ENCODE results near the gene ABCA8.

ABCA8 gene

GRCh38 chr17:68868708-68869107, 86.5 kb downstream of the ABCA8 start:
- no peak for DNase-seq

DNA sequence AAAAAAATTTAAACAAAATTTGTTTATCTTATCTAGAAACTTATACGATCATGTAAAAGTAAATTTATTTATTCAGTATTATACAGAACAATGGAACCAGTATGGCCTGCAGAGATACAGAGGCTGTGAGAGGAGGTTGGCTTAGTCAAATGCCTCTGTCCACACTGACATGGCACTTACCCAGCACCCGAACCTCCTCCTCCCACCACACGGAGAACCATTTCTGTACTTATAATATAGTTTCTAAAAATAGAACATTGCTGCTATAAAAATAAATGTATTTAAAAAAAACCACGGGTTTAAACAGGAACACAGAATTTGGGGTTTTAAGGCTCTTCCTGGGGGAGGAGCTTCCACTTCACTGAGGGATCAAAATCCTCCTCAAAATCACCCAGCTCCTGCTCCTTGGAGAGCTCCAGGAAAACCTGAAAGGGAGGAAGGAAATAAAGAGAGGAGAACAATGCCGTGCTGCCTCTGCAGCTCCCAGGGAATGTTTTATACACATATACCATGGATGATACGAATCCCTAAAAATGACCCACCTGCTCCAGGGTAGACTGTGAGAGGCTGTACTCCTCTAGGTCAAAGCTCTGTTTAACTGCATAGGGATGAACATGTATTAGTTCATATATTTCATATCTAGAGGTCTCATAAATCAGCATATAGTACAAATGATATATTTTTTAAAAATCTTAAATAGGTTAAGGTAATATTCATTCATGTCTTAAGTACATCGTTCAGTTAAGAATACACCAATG, 87.3 kb downstream of the ABCA8 start:
- no peak for DNase-seq

GRCh38 chr17:68865584-68865983, 89.6 kb downstream of the ABCA8 start:
- no peak for DNase-seq

GRCh38 chr17:68863091-68863652, 92.0 kb downstream of the ABCA8 start:
- DNase-seq = no peak

- no peak for DNase-seq
Observed at GRCh38 chr17:68861602-68862001, 93.6 kb downstream of the ABCA8 start.

DNA sequence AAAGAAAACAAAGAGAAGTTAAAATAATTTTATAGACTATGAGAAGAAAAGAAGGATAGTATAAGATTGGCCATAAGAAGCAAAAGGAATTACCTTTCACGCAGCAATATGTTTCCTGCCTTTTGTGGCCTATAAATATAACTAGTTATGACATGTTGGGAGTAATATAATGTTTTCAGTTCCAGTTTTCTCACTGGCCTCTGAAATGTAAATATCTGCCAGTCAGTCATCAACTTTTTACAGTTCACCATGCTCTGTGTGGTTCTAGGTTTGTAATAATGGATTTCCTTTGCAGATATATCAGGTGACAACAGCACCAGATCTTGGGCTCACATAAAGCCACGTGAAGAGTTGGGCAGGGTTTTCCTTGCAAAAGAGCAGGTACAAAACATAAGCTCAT, 94.3 kb downstream of the ABCA8 start:
- no peak for DNase-seq

DNA sequence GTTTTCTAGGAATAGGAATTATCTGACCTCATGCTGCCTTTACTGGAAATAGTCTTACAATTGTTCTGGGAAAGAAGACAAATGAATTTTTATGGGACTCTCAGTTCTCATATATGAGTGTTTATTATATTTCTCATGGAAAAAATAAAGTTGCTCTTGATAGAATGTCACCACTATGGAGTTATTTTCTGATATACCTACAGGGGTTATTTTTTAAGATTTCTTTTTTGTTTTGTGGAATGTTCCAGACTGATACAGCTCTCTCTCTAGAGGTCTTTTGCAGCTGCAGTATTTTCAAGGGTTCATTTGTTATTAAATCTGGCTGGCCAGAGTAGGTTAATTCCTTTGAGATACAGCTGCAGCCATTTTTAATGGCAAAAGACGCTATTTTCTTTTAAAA, 100.7 kb downstream of the ABCA8 start:
- no peak for DNase-seq

GRCh38 chr17:68853439-68853838, 101.8 kb downstream of the ABCA8 start:
- no peak for DNase-seq

DNA sequence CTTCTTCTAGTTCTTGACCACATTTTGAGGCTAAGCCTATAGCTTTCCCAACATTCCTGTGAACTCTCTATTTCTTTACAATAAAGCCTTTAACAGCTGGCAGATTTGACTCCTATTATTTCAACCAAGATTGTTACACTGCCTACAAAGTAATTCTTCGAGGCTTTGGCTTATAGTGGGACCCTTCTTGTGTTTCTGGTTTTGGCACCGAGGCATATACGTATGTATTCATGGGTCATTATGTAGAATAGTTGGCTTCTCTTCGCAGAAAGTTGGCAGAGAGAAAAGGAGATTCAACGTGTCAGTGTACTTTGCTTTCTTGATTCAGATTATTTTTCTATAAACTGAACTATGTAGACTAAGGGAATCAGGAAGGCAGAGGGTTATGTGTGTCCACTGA, 102.2 kb downstream of the ABCA8 start:
- DNase-seq = no peak

GRCh38 chr17:68851890-68852289, 103.3 kb downstream of the ABCA8 start:
- no peak for DNase-seq

GRCh38 chr17:68850749-68851510, 104.3 kb downstream of the ABCA8 start:
- no peak for DNase-seq

DNA sequence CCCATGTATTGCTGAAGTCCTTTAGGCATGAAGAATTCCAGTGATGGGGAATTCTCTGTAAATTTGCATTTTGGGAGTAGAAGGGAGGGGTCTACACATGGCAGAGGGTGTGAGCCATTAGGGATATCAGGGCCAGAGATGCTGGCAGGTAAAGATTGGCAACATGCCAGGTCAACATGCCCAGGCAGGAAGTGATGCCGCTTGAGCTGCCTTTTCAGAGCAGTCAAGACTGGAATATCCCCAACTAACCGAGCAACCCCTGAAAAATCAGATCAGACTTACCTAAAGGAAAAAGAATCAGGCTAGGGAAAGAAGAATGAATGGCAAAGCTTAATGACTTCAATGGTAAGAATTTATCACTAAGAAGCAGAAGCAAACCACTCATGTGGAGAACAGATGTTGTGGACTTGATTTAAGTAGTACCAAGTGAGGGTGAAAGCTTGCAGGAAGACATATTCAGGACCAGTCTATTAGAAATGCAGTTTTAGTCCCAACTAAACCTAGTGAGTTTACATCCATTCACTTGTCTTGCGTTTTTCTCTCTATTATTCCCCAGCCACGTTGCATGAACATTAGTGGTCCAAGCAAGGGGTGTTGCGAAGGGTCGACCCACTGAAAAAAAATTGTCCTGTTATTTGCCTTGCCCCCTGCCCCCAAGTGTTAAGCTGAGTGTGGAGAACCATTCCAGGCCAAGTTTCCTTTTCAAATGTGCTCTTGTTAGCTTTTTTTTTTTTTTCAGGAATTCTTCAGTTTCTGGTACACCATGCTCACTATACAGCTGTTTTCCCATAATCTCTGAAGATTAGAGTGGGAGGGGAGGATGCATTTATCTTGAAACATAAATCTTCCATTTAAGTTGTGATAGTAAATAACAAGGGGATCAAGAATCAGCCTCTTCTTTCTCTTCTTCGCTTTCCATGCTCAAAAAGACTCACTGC, 105.2 kb downstream of the ABCA8 start:
- DNase-seq = no peak

DNA sequence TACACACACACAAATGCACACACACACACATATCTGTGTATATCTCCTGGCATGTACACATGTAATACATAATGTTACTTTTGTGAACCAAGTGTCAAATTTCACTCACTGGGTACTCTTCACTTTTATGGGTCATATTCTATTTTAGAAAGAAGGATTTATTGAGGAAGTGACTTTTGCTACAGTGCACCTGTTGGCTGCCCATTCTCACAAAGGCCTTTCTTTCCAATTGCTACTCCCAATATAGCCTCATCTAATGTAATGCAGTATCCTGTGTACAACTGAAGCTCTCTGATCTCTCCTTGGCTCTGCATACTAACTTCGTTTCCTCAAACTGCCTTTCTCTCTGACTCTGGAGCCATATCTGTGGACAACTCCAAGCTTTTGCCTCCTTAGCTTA, 107.5 kb downstream of the ABCA8 start:
- DNase-seq = no peak

DNA sequence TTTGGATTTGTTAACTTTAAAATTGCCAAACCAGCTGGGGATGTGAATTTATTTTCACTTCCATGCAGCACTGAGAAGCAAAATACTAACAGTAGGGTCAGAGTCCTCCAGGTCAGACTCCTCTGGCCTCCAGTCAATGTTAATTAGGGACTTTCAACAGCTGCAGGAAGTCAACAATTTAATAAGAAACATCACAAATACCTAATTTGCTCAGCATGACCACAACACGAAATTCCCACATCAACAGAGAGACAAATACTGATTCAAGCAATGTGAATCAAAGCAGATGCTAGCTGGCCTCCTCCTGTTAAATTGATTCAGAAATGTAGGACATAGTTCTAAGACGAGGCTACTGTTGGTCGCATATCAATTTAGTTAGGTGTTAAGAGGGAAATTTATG, 111.7 kb downstream of the ABCA8 start:
- DNase-seq = no peak

- DNase-seq = no peak
Observed at GRCh38 chr17:68840073-68840472, 115.1 kb downstream of the ABCA8 start.

- DNase-seq = no peak
Observed at GRCh38 chr17:68835071-68835470, 120.1 kb downstream of the ABCA8 start.

DNA sequence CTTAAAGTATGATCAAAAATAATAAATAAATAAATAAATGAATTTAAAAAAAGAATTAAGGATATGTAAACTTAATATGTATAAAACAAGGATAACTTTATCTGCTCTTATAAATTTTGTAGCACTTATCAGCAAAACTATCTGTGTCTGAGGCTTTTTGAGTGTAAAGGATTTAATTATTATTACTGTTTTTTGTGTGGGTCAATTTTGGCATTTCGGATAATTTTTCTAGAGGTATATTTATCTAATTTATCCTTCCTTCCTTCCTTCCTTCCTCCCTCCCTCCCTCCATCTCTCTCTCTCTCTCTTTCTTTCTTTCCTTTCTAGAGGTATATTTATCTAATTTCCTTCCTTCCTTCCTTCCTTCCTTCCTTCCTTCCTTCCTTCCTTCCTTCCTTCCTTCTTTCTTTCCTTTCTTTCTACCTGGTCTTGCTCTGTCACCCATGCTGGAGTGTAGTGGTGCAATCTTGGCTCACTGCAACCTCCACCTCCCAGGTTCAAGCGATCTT, 120.8 kb downstream of the ABCA8 start:
- DNase-seq = no peak

GRCh38 chr17:68832109-68832802, 122.9 kb downstream of the ABCA8 start:
- DNase-seq = no peak

DNA sequence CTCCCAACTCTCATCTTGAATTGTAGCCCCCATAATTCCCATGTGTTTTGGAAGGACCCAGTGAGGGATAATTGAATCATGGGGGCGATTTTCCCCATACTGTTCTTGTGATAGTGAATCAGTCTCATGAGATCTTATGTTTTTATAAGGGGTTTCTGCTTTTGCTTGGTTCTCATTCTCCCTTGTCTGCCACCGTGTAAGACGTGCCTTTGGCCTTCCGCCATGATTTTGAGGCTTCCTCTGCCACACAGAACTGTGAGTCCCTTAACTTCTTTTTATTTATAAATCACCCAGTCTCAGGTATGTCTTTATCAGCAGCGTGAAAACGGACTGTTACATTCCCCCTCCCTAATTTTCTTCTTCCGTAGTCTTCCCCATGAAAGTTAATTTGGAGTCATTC, 124.0 kb downstream of the ABCA8 start:
- DNase-seq = no peak

- no peak for DNase-seq
Observed at GRCh38 chr17:68830313-68830712, 124.9 kb downstream of the ABCA8 start.

- no peak for DNase-seq
Observed at GRCh38 chr17:68829211-68829610, 126.0 kb downstream of the ABCA8 start.

DNA sequence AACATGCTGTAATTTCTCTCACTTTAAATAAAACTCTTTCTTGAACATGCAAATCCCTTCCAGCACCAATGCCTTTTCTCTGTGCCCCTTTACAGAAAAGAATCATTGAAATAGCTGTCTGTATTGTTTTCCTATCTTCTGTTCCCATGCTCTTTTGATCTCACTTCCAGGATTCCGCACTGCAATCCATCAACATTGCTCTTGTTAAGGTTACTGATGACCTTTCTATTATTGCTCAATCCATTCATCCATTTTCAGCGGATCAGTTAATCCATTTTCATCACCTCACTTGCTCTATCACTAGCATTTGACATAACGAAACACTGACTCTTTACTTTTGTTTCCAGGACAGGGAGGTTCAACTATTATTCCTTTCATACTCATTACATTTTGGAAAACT, 130.5 kb downstream of the ABCA8 start:
- no peak for DNase-seq
